CD14-positive monocyte (primary cell): ENCODE measurements around the gene CCDC3. TPM values are rescaled to one million over a fixed set of nuclear protein-coding genes. Genes with fewer than 3 reads are reported as not detected.

ENCODE experiments used
- DNase-seq, 3 donors: peaks; one replicate each; pipeline ENCODE4 v3.0.0-alpha.2; 2011 to 2022
- H2AFZ ChIP-seq: 2 replicates; pipeline ENCODE4 v1.6.0; 2012; ENCODE audit warnings: mild to moderate bottlenecking, low read depth, low read length, inconsistent platforms; ENCODE audit not compliant: insufficient read depth, poor library complexity, severe bottlenecking
- H3K27ac ChIP-seq, 2 donors: 1 replicate in 1 of 2; 2 replicates in 1 of 2; pipeline ENCODE4 v1.5.1; 2012 to 2013; ENCODE audit warnings: low read length in 2 of 2, control low read depth in 1 of 2, inconsistent platforms in 1 of 2, low read depth in 1 of 2, mild to moderate bottlenecking in 1 of 2
- H3K27me3 ChIP-seq, 2 donors: one replicate each; pipeline versions ENCODE4 v1.6.0 to v1.6.1; 2011 to 2013; ENCODE audit warnings: low read length in 2 of 2; ENCODE audit not compliant: control insufficient read depth in 2 of 2, insufficient read depth in 2 of 2
- H3K36me3 ChIP-seq, 2 donors: replicated peaks in 1 of 2; 1 replicate in 1 of 2; 2 replicates in 1 of 2; pipeline versions ENCODE4 v1.5.1 to v1.6.1; 2012 to 2013; ENCODE audit warnings: low read length in 2 of 2, control low read depth in 1 of 2, inconsistent platforms in 1 of 2, mild to moderate bottlenecking in 1 of 2; ENCODE audit not compliant: insufficient read depth in 2 of 2, control insufficient read depth in 1 of 2
- H3K4me1 ChIP-seq, 2 donors: 1 replicate in 1 of 2; 2 replicates in 1 of 2; pipeline versions ENCODE4 v1.5.1 to v1.6.1; 2012 to 2013; ENCODE audit warnings: low read length in 2 of 2, control low read depth in 1 of 2, inconsistent platforms in 1 of 2, mild to moderate bottlenecking in 1 of 2, moderate library complexity in 1 of 2; ENCODE audit not compliant: insufficient read depth in 2 of 2, control insufficient read depth in 1 of 2
- H3K4me2 ChIP-seq: replicated peaks from 2 replicates; pipeline ENCODE3; 2012; ENCODE audit warnings: low read length, moderate library complexity, mild to moderate bottlenecking; ENCODE audit not compliant: poor library complexity, severe bottlenecking; ENCODE audit errors: extremely low read depth
- H3K4me3 ChIP-seq, 3 experiments: fragments of 200-600 bp in 1 of 3; sonication (generic) in 1 of 3; replicated peaks in 1 of 3; 1 replicate in 2 of 3; 2 replicates in 1 of 3; pipeline ENCODE4 v1.5.1; 2011 to 2013; ENCODE audit warnings: low read length in 3 of 3, mild to moderate bottlenecking in 3 of 3, control low read depth in 2 of 3, low read depth in 2 of 3, inconsistent platforms in 1 of 3, moderate library complexity in 1 of 3
- H3K79me2 ChIP-seq: 2 replicates; pipeline ENCODE4 v1.6.0; 2012; ENCODE audit warnings: mild to moderate bottlenecking, control low read depth, inconsistent platforms, low read length, moderate library complexity; ENCODE audit not compliant: insufficient read depth
- H3K9ac ChIP-seq: 2 replicates; pipeline ENCODE4 v1.6.0; 2017; ENCODE audit warnings: low read length, mild to moderate bottlenecking; ENCODE audit not compliant: insufficient read depth, poor library complexity, severe bottlenecking
- H3K9me3 ChIP-seq, 2 donors: replicated peaks in 1 of 2; 1 replicate in 1 of 2; 2 replicates in 1 of 2; pipeline versions ENCODE4 v1.5.1 to v1.6.1; 2012 to 2013; ENCODE audit warnings: low read length in 2 of 2, control low read depth in 1 of 2; ENCODE audit not compliant: control insufficient read depth in 1 of 2, insufficient read depth in 1 of 2
- H4K20me1 ChIP-seq: 2 replicates; pipeline ENCODE4 v1.6.0; 2012; ENCODE audit warnings: mild to moderate bottlenecking, low read length, control low read depth, moderate library complexity; ENCODE audit not compliant: insufficient read depth
- H3K27ac Mint-ChIP-seq, 7 donors: one replicate each; pipeline ENCODE4 v1.8.0; 2020; ENCODE audit warnings: mild to moderate bottlenecking in 7 of 7, mixed read lengths in 7 of 7, moderate library complexity in 6 of 7, inconsistent platforms in 2 of 7
- H3K27me3 Mint-ChIP-seq, 3 donors: one replicate each; pipeline ENCODE4 v1.8.0; 2021 to 2022; ENCODE audit warnings: low read depth in 3 of 3, mild to moderate bottlenecking in 3 of 3, mixed read lengths in 3 of 3, moderate library complexity in 3 of 3, inconsistent platforms in 1 of 3
- H3K36me3 Mint-ChIP-seq, 2 donors: one replicate each; pipeline ENCODE4 v1.8.0; 2020; ENCODE audit warnings: mixed read lengths in 2 of 2, inconsistent platforms in 1 of 2, mild to moderate bottlenecking in 1 of 2
- H3K4me1 Mint-ChIP-seq: one replicate; pipeline ENCODE4 v1.8.0; 2020; ENCODE audit warnings: mild to moderate bottlenecking, mixed read lengths
- H3K4me3 Mint-ChIP-seq, 2 donors: one replicate each; pipeline ENCODE4 v1.8.0; 2020; ENCODE audit warnings: mild to moderate bottlenecking in 2 of 2, mixed read lengths in 2 of 2, moderate library complexity in 1 of 2
- H3K9me3 Mint-ChIP-seq, 7 donors: one replicate each; pipeline ENCODE4 v1.8.0; 2020 to 2022; ENCODE audit warnings: mixed read lengths in 7 of 7, mild to moderate bottlenecking in 6 of 7, moderate library complexity in 6 of 7, inconsistent platforms in 2 of 7
- WGBS: methylation state at CpG from one replicate; pipeline ENCODE4 v1.1.5; 2013; ENCODE audit warnings: missing lambda C conversion rate; ENCODE audit not compliant: insufficient coverage; 5-methylcytosine and 5-hydroxymethylcytosine counted together
- intact Hi-C, 2 donors: fragments of 100-400 bp; cut with micrococcal nuclease; formaldehyde crosslinking; loops; one replicate each; pipeline versions ENCODE4 v1.15.0 to v1.15.1; 2023
- polyA plus RNA-seq, 3 donors: library from polyadenylated mRNA; depleted of rRNA in 1 of 3; unstranded in 2 of 3; stranded (reverse) in 1 of 3; fragments of 300-500 nt in 2 of 3; fragments of >200 nt in 1 of 3; fragmentation: Illumina TruSeq in 2 of 3; gene quantifications; 1 replicate in 2 of 3; 2 replicates in 1 of 3; pipeline ENCODE4 v1.2.3, GENCODE V29; 2012 to 2021
- TF ChIP-seq, protein P1 (sequence below): fragments of 200-600 bp; IDR thresholded peaks from one replicate; pipeline ENCODE4 v1.8.0; 2022; ENCODE audit warnings: antibody characterized with exemption, mild to moderate bottlenecking

CCDC3 gene
- polyA plus RNA-seq, 3 donors, result not detected

GRCh38 chr10:12949248-12949647, 52.3 kb downstream of the CCDC3 start:
- H3K4me1 ChIP-seq, result no peaks in the 10 kb centered on the region
- no peaks in the 10 kb centered on the region for H4K20me1 ChIP-seq
- Mint-ChIP-seq H3K36me3 (no peaks in the 10 kb centered on the region), H3K27me3 (peaks cover 1 to 2% (median 1%) of the 10 kb centered on the region in 3 donors), H3K27ac (no peak overlapping the region), H3K4me1 (no peaks in the 10 kb centered on the region), H3K4me3 (no peak overlapping the region), H3K9me3 (peaks cover 12 to 21% (median 17%) of the 10 kb centered on the region in 7 donors)
- WGBS, result 87% methylated on average over 4 of the region's 4 CpGs
- H3K79me2 ChIP-seq, result no peaks in the 10 kb centered on the region
- H3K27me3 ChIP-seq, result no peaks in the 10 kb centered on the region
- no peaks in the 10 kb centered on the region for H3K36me3 ChIP-seq
- no peak overlapping the region for H3K9ac ChIP-seq
- H3K27ac ChIP-seq, result no peak overlapping the region
- TF ChIP-seq, protein P1, sequence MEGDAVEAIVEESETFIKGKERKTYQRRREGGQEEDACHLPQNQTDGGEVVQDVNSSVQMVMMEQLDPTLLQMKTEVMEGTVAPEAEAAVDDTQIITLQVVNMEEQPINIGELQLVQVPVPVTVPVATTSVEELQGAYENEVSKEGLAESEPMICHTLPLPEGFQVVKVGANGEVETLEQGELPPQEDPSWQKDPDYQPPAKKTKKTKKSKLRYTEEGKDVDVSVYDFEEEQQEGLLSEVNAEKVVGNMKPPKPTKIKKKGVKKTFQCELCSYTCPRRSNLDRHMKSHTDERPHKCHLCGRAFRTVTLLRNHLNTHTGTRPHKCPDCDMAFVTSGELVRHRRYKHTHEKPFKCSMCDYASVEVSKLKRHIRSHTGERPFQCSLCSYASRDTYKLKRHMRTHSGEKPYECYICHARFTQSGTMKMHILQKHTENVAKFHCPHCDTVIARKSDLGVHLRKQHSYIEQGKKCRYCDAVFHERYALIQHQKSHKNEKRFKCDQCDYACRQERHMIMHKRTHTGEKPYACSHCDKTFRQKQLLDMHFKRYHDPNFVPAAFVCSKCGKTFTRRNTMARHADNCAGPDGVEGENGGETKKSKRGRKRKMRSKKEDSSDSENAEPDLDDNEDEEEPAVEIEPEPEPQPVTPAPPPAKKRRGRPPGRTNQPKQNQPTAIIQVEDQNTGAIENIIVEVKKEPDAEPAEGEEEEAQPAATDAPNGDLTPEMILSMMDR, result no peak
- H3K9me3 ChIP-seq, result peaks cover 10 to 19% of the 10 kb centered on the region in 2 donors
- DNase-seq, result no peak
- no peak overlapping the region for H3K4me3 ChIP-seq
- no peak overlapping the region for H3K4me2 ChIP-seq
- intact Hi-C loops, result no loop called here
- no peak overlapping the region for H2AFZ ChIP-seq

GRCh38 chr10:12947741-12948140, 53.8 kb downstream of the CCDC3 start:
- Mint-ChIP-seq H3K4me3 (no peak overlapping the region), H3K27ac (no peak overlapping the region), H3K4me1 (no peaks in the 10 kb centered on the region), H3K9me3 (peaks cover 5 to 14% (median 9%) of the 10 kb centered on the region in 7 donors), H3K36me3 (no peaks in the 10 kb centered on the region), H3K27me3 (peaks cover 1 to 2% (median 1%) of the 10 kb centered on the region in 3 donors)
- TF ChIP-seq, protein P1, result no peak
- Histone ChIP-seq H3K4me3 (no peak overlapping the region), H3K79me2 (no peaks in the 10 kb centered on the region), H3K36me3 (no peaks in the 10 kb centered on the region), H3K4me2 (no peak overlapping the region), H2AFZ (no peak overlapping the region), H3K9me3 (peaks cover 4 to 9% of the 10 kb centered on the region in 2 donors), H3K9ac (no peak overlapping the region), H3K4me1 (no peaks in the 10 kb centered on the region), H3K27ac (no peak overlapping the region), H3K27me3 (no peaks in the 10 kb centered on the region), H4K20me1 (no peaks in the 10 kb centered on the region)
- no peak for DNase-seq
- WGBS, result 90% methylated on average over 2 of the region's 3 CpGs
- intact Hi-C loops, result no loop called here
